ENCODE data around the gene RNU6-1. TPM values are rescaled to one million over a fixed set of nuclear protein-coding genes. Genes with fewer than 3 reads are reported as not detected.

The RNU6-1 gene
- total RNA-seq, 1 experiment from 2014 or later: not detected

- Histone ChIP-seq H3K9ac (ENCODE audit: low read length) (peak overlapping the region; percentile 80), H3K9me2 (ENCODE audit: insufficient read depth) (no peaks in the 10 kb centered on the region), H3K4me3 (replicated peaks in 1 of 2; ENCODE audit: low read depth in 1 of 2, low read length in 2 of 2) (peak overlapping the region; percentile 29 to 72), H3K27me3 (ENCODE audit: insufficient read depth, low read length) (no peaks in the 10 kb centered on the region), H4K20me1 (ENCODE audit: insufficient read depth) (no peaks in the 10 kb centered on the region), H3K4me2 (ENCODE audit: low read length) (peak overlapping the region; percentile 98), H3K9me3 (ENCODE audit: control insufficient read depth in 1 of 2, insufficient read depth in 1 of 2, low read depth in 1 of 2, low read length in 2 of 2) (no peaks in the 10 kb centered on the region), H3K27ac (ENCODE audit: low read depth, low read length) (peak overlapping the region; percentile 25), H2AFZ (ENCODE audit: low read depth, low read length, poor library complexity, severe bottlenecking) (peak overlapping the region; percentile 92), H3K36me3 (ENCODE audit: control insufficient read depth in 1 of 2, insufficient read depth in 2 of 2, low read length in 2 of 2) (no peaks in the 10 kb centered on the region), H3K4me1 (ENCODE audit: control insufficient read depth in 1 of 2, insufficient read depth in 2 of 2, low read length in 2 of 2) (peaks cover 5 to 33% of the 10 kb centered on the region in 2 experiments; a peak in 3 of 4 replicates), H3K79me2 (ENCODE audit: insufficient read depth, low read length) (no peaks in the 10 kb centered on the region)
- ChIA-PET POLR2A (no interaction called here), RAD21 (ENCODE audit: low non-redundant PET in 1 of 2, low total read pairs in 2 of 2, uncharacterized antibody in 2 of 2, unreplicated experiment in 2 of 2) (no interaction called here), CTCF (no interaction called here)
- no TSS peak for BruUV-seq (replicated peaks)
- TF ChIP-seq CEBPB (IDR thresholded peaks at IDR 0.05; ENCODE audit: low read depth) (0 out of 2 replicates have a peak, but pooled peaks have one; percentile 2), TCF7L2 (IDR thresholded peaks at IDR 0.05; ENCODE audit: borderline replicate concordance, extremely low read depth, insufficient read depth, insufficient read length) (no peak)
- DNase-seq (ENCODE audit: low read depth, low spot score): peak; percentile 34
- peak; percentile 59 for ATAC-seq
- intact Hi-C loops (cut with micrococcal nuclease): loop anchor here (10.0 kb wide), 3 partner anchors 315 to 595 kb away; partner anchors contain the start of gene C15orf61
Measured at GRCh38 chr15:67839499-67839928, 331 bp downstream of the RNU6-1 start.

- Histone ChIP-seq H3K27me3 (ENCODE audit: insufficient read depth, low read length) (no peaks in the 10 kb centered on the region), H3K4me3 (replicated peaks in 1 of 2; ENCODE audit: low read depth in 1 of 2, low read length in 2 of 2) (peak overlapping the region in 1 of 2 experiments; percentile 72; a peak in 1 of 4 replicates), H3K9me3 (ENCODE audit: control insufficient read depth in 1 of 2, insufficient read depth in 1 of 2, low read depth in 1 of 2, low read length in 2 of 2) (no peaks in the 10 kb centered on the region), H4K20me1 (ENCODE audit: insufficient read depth) (no peaks in the 10 kb centered on the region), H3K79me2 (ENCODE audit: insufficient read depth, low read length) (no peaks in the 10 kb centered on the region), H3K9me2 (ENCODE audit: insufficient read depth) (no peaks in the 10 kb centered on the region), H3K4me1 (ENCODE audit: control insufficient read depth in 1 of 2, insufficient read depth in 2 of 2, low read length in 2 of 2) (peaks cover 4 to 27% of the 10 kb centered on the region in 2 experiments; a peak in 3 of 4 replicates), H3K9ac (ENCODE audit: low read length) (peak overlapping the region; percentile 80; the same call in 1 of the 2 replicates), H3K27ac (ENCODE audit: low read depth, low read length) (no peak overlapping the region), H3K36me3 (ENCODE audit: control insufficient read depth in 1 of 2, insufficient read depth in 2 of 2, low read length in 2 of 2) (no peaks in the 10 kb centered on the region), H3K4me2 (ENCODE audit: low read length) (peak overlapping the region; percentile 98), H2AFZ (ENCODE audit: low read depth, low read length, poor library complexity, severe bottlenecking) (peak overlapping the region; percentile 92)
- DNase-seq (ENCODE audit: low read depth, low spot score) (no peak), ATAC-seq (no peak)
- TF ChIP-seq ATF3 (IDR thresholded peaks at IDR 0.05) (no peak), FOSL1 (IDR thresholded peaks at IDR 0.05; ENCODE audit: low read depth) (no peak), SIN3A (IDR thresholded peaks at IDR 0.05; ENCODE audit: low read depth) (no peak), SRF (IDR thresholded peaks at IDR 0.05; ENCODE audit: low read depth) (no peak), ELF1 (IDR thresholded peaks at IDR 0.05; ENCODE audit: borderline replicate concordance, low read depth) (no peak), EGR1 (IDR thresholded peaks at IDR 0.05; ENCODE audit: low read depth) (no peak), MAX (IDR thresholded peaks at IDR 0.05) (no peak), JUND (IDR thresholded peaks at IDR 0.05) (no peak), POLR2A (IDR thresholded peaks at IDR 0.05; ENCODE audit: borderline replicate concordance, extremely low read depth, insufficient read depth, insufficient read length) (no peak), EZH2 (IDR thresholded peaks at IDR 0.05) (no peak), ZFX (IDR thresholded peaks at IDR 0.05) (no peak), RAD21 (IDR thresholded peaks at IDR 0.05; ENCODE audit: low read depth) (no peak), CBX3 (IDR thresholded peaks at IDR 0.05; ENCODE audit: low read depth) (no peak)
- TF ChIP-seq, protein P1, sequence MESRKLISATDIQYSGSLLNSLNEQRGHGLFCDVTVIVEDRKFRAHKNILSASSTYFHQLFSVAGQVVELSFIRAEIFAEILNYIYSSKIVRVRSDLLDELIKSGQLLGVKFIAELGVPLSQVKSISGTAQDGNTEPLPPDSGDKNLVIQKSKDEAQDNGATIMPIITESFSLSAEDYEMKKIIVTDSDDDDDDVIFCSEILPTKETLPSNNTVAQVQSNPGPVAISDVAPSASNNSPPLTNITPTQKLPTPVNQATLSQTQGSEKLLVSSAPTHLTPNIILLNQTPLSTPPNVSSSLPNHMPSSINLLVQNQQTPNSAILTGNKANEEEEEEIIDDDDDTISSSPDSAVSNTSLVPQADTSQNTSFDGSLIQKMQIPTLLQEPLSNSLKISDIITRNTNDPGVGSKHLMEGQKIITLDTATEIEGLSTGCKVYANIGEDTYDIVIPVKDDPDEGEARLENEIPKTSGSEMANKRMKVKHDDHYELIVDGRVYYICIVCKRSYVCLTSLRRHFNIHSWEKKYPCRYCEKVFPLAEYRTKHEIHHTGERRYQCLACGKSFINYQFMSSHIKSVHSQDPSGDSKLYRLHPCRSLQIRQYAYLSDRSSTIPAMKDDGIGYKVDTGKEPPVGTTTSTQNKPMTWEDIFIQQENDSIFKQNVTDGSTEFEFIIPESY (IDR thresholded peaks at IDR 0.05; ENCODE audit: extremely low read depth, insufficient replicate concordance, low read length): no peak
- TF ChIP-seq, protein P2, sequence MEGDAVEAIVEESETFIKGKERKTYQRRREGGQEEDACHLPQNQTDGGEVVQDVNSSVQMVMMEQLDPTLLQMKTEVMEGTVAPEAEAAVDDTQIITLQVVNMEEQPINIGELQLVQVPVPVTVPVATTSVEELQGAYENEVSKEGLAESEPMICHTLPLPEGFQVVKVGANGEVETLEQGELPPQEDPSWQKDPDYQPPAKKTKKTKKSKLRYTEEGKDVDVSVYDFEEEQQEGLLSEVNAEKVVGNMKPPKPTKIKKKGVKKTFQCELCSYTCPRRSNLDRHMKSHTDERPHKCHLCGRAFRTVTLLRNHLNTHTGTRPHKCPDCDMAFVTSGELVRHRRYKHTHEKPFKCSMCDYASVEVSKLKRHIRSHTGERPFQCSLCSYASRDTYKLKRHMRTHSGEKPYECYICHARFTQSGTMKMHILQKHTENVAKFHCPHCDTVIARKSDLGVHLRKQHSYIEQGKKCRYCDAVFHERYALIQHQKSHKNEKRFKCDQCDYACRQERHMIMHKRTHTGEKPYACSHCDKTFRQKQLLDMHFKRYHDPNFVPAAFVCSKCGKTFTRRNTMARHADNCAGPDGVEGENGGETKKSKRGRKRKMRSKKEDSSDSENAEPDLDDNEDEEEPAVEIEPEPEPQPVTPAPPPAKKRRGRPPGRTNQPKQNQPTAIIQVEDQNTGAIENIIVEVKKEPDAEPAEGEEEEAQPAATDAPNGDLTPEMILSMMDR (IDR thresholded peaks at IDR 0.05 in 2 of 3, conservative IDR thresholded peaks at IDR 0.05 in 1 of 3; ENCODE audit: borderline replicate concordance in 1 of 3, insufficient read depth in 1 of 3, low read depth in 2 of 3, low read length in 2 of 3): no peak
- POLR2A ChIA-PET: no interaction called here
- intact Hi-C loops (cut with micrococcal nuclease): loop anchor here (10.0 kb wide), 3 partner anchors 314 to 594 kb away; partner anchors contain the start of gene C15orf61
- CTCF ChIA-PET: no interaction called here
- RAD21 ChIA-PET (ENCODE audit: low non-redundant PET in 1 of 2, low total read pairs in 2 of 2, uncharacterized antibody in 2 of 2, unreplicated experiment in 2 of 2): no interaction called here
- BruUV-seq (replicated peaks): no TSS peak
Measured at GRCh38 chr15:67838789-67839332, 984 bp downstream of the RNU6-1 start.

Measured in HCT116 (cell line).